GM12872 (cell line): ENCODE data around the gene TNRC18.
A peak's percentile ranks its signal among the peaks of the same experiment; 100 is the strongest.

ENCODE experiments used
- CTCF ChIP-seq: IDR thresholded peaks from 3 replicates; pipeline ENCODE4 v1.5.1; 2011; ENCODE audit warnings: low read depth, mild to moderate bottlenecking, low read length, moderate library complexity; ENCODE audit not compliant: insufficient read depth

The TNRC18 gene

GRCh38 chr7:5454485-5454884 lies 30.9 kb upstream of the TNRC18 start:
- no peak for TF ChIP-seq CTCF

- no peak for TF ChIP-seq CTCF
These were observed 30.0 kb upstream of the TNRC18 start for GRCh38 chr7:5453566-5454075.

- no peak for TF ChIP-seq CTCF
These were observed 29.4 kb upstream of the TNRC18 start for GRCh38 chr7:5452937-5453540.

GRCh38 chr7:5452470-5452899 lies 28.9 kb upstream of the TNRC18 start:
- TF ChIP-seq CTCF, result no peak

GRCh38 chr7:5451391-5451790 lies 27.8 kb upstream of the TNRC18 start:
- no peak for TF ChIP-seq CTCF

GRCh38 chr7:5450549-5451327 lies 27.1 kb upstream of the TNRC18 start:
- TF ChIP-seq CTCF, result peak; percentile 53

- TF ChIP-seq CTCF, result no peak
These were observed 24.9 kb upstream of the TNRC18 start for GRCh38 chr7:5448378-5449037.
